H1 (cell line): Measurements from ENCODE around the gene DBNDD1. TPM values are rescaled to one million over a fixed set of nuclear protein-coding genes. Genes with fewer than 3 reads are reported as not detected.

ENCODE experiments used
- CTCF ChIA-PET: fragments of 300-600 bp; sonication (Branson Sonifier 250); formaldehyde crosslinking; loops from one replicate; lab custom pipeline; 2021; ENCODE audit not compliant: partially characterized antibody; lab: Charles Lee
- POLR2A ChIA-PET: fragments of 300-600 bp; sonication (Branson Sonifier 250); formaldehyde crosslinking; loops from one replicate; lab custom pipeline; 2021; ENCODE audit warnings: inconsistent platforms; ENCODE audit not compliant: partially characterized antibody; lab: Charles Lee
- DNase-seq, 2 experiments: peaks; one replicate each; pipeline versions ENCODE4 v3.0.0 to v3.0.0-alpha.2; 2010 to 2022; ENCODE audit warnings: low spot score in 2 of 2, low read depth in 1 of 2, mixed read lengths in 1 of 2
- FAIRE-seq: peaks from 2 replicates; lab custom pipeline; 2011; peaks lifted over from hg19 to GRCh38; lab: Jason Lieb, UNC
- H2AFZ ChIP-seq: 2 replicates; pipeline ENCODE4 v1.8.1; 2012; ENCODE audit warnings: low read length, inconsistent platforms
- H2AK5ac ChIP-seq: 2 replicates; pipeline ENCODE4 v1.6.1; 2013; ENCODE audit warnings: low read depth, low read length
- H2BK120ac ChIP-seq: replicated peaks from 2 replicates; pipeline ENCODE3; 2013; ENCODE audit warnings: low read depth, low read length, inconsistent platforms
- H2BK12ac ChIP-seq: 2 replicates; pipeline ENCODE4 v1.6.1; 2013; ENCODE audit warnings: low read depth, low read length
- H2BK15ac ChIP-seq: 2 replicates; pipeline ENCODE4 v1.6.1; 2013; ENCODE audit warnings: low read length
- H2BK20ac ChIP-seq: 2 replicates; pipeline ENCODE4 v1.6.1; 2013; ENCODE audit warnings: low read length
- H2BK5ac ChIP-seq: 2 replicates; pipeline ENCODE4 v1.6.1; 2013; ENCODE audit warnings: low read depth, low read length
- H3K14ac ChIP-seq: 2 replicates; pipeline ENCODE4 v1.6.1; 2013; ENCODE audit warnings: inconsistent platforms; ENCODE audit not compliant: insufficient read length
- H3K18ac ChIP-seq: 2 replicates; pipeline ENCODE4 v1.6.1; 2013; ENCODE audit warnings: low read length; ENCODE audit errors: extremely low read depth
- H3K23ac ChIP-seq: 2 replicates; pipeline ENCODE4 v1.6.1; 2013; ENCODE audit warnings: inconsistent platforms; ENCODE audit not compliant: insufficient read length
- H3K23me2 ChIP-seq: 2 replicates; pipeline ENCODE4 v1.6.1; 2013; ENCODE audit warnings: low read depth, low read length
- H3K27ac ChIP-seq: 2 replicates; pipeline ENCODE4 v1.6.1; 2011; ENCODE audit warnings: low read depth, low read length, inconsistent platforms
- H3K27me3 ChIP-seq, 4 experiments: replicated peaks in 1 of 4; 1 replicate in 1 of 4; 2 replicates in 3 of 4; pipeline versions ENCODE4 v1.6.1 to v1.8.1; 2011 to 2013; ENCODE audit warnings: low read length in 3 of 4, mild to moderate bottlenecking in 3 of 4, inconsistent platforms in 2 of 4, mixed read lengths in 2 of 4, moderate library complexity in 1 of 4; ENCODE audit not compliant: control insufficient read depth in 3 of 4, insufficient read depth in 3 of 4; ENCODE audit errors: extremely low read depth in 1 of 4
- H3K36me3 ChIP-seq, 4 experiments: 2 replicates each; pipeline versions ENCODE4 v1.6.1 to v1.8.1; 2011 to 2013; ENCODE audit warnings: mild to moderate bottlenecking in 4 of 4, low read length in 3 of 4, moderate library complexity in 2 of 4, control low read depth in 1 of 4, inconsistent platforms in 1 of 4; ENCODE audit not compliant: insufficient read depth in 4 of 4, control insufficient read depth in 2 of 4
- H3K4ac ChIP-seq: replicated peaks from 2 replicates; pipeline ENCODE3; 2013; ENCODE audit warnings: low read length, low read depth, mixed read lengths, inconsistent platforms; ENCODE audit not compliant: insufficient read length
- H3K4me1 ChIP-seq, 4 experiments: replicated peaks in 1 of 4; 1 replicate in 1 of 4; 2 replicates in 3 of 4; pipeline versions ENCODE4 v1.6.1 to v1.8.1; 2011 to 2013; ENCODE audit warnings: low read length in 3 of 4, inconsistent platforms in 2 of 4, mixed read lengths in 1 of 4; ENCODE audit not compliant: insufficient read depth in 4 of 4, control insufficient read depth in 3 of 4
- H3K4me2 ChIP-seq, 2 experiments: 2 replicates each; pipeline versions ENCODE4 v1.6.1 to v1.8.1; 2011 to 2013; ENCODE audit warnings: low read depth in 2 of 2, low read length in 2 of 2, control low read depth in 1 of 2, inconsistent platforms in 1 of 2, mild to moderate bottlenecking in 1 of 2; ENCODE audit not compliant: insufficient read depth in 1 of 2
- H3K4me3 ChIP-seq, 4 experiments: fragments of 200-600, 300-600 bp in 1 of 4; sonication (generic), shearing (Covaris generic), sonication (Bioruptor Twin) in 1 of 4; 2 replicates each; pipeline versions ENCODE4 v1.5.1 to v1.8.1; 2011 to 2016; ENCODE audit warnings: low read length in 4 of 4, low read depth in 3 of 4, control low read depth in 2 of 4, inconsistent platforms in 2 of 4, mild to moderate bottlenecking in 2 of 4, mixed read lengths in 1 of 4, moderate library complexity in 1 of 4; ENCODE audit not compliant: insufficient read depth in 2 of 4; ENCODE audit errors: extremely low read depth in 1 of 4
- H3K56ac ChIP-seq: replicated peaks from 2 replicates; pipeline ENCODE3; 2013; ENCODE audit warnings: low read depth, mild to moderate bottlenecking, mixed read lengths, low read length, inconsistent platforms; ENCODE audit not compliant: insufficient read length
- H3K79me1 ChIP-seq: 2 replicates; pipeline ENCODE4 v1.6.1; 2013; ENCODE audit warnings: low read depth, low read length, control low read depth
- H3K79me2 ChIP-seq, 2 experiments: 2 replicates each; pipeline versions ENCODE4 v1.6.1 to v1.8.1; 2012 to 2013; ENCODE audit warnings: low read length in 2 of 2, mild to moderate bottlenecking in 2 of 2, inconsistent platforms in 1 of 2; ENCODE audit not compliant: insufficient read depth in 2 of 2, control insufficient read depth in 1 of 2
- H3K9ac ChIP-seq, 4 experiments: replicated peaks in 1 of 4; 1 replicate in 1 of 4; 2 replicates in 3 of 4; pipeline versions ENCODE4 v1.6.1 to v1.8.1; 2011 to 2013; ENCODE audit warnings: low read depth in 3 of 4, low read length in 3 of 4, control low read depth in 2 of 4, mild to moderate bottlenecking in 2 of 4, moderate library complexity in 2 of 4, inconsistent platforms in 1 of 4; ENCODE audit errors: extremely low read depth in 1 of 4
- H3K9me3 ChIP-seq, 2 experiments: 2 replicates each; pipeline versions ENCODE4 v1.6.1 to v1.8.1; 2012 to 2013; ENCODE audit warnings: mild to moderate bottlenecking in 2 of 2, moderate library complexity in 2 of 2, control low read depth in 1 of 2, inconsistent platforms in 1 of 2, low read depth in 1 of 2, low read length in 1 of 2, mixed read lengths in 1 of 2; ENCODE audit not compliant: insufficient read depth in 2 of 2
- H4K20me1 ChIP-seq, 2 experiments: replicated peaks in 1 of 2; 2 replicates each; pipeline versions ENCODE3 to v1.8.1; 2011 to 2013; ENCODE audit warnings: inconsistent platforms in 2 of 2, low read length in 2 of 2, mild to moderate bottlenecking in 1 of 2; ENCODE audit not compliant: insufficient read depth in 2 of 2, control insufficient read depth in 1 of 2
- H4K5ac ChIP-seq: 2 replicates; pipeline ENCODE4 v1.6.1; 2013; ENCODE audit warnings: low read length, low read depth, mixed read lengths, inconsistent platforms; ENCODE audit not compliant: insufficient read length
- H4K8ac ChIP-seq: 2 replicates; pipeline ENCODE4 v1.8.0; 2013; ENCODE audit warnings: mild to moderate bottlenecking, moderate library complexity, low read length, inconsistent platforms; ENCODE audit not compliant: insufficient read depth; ENCODE audit errors: extremely low read depth
- H4K91ac ChIP-seq: replicated peaks from 2 replicates; pipeline ENCODE3; 2013; ENCODE audit warnings: low read length, mixed read lengths, inconsistent platforms; ENCODE audit not compliant: insufficient read length
- CBX8 ChIP-seq: fragments of 300-800, 300-1000 bp; sonication (generic); IDR thresholded peaks from 2 replicates; pipeline ENCODE4 v1.7.1; 2016; ENCODE audit warnings: low read depth, low read length, borderline replicate concordance
- CHD2 ChIP-seq: IDR thresholded peaks from 2 replicates; pipeline ENCODE4 v1.6.1; 2012; ENCODE audit warnings: low read length, improper control_type of control experiment
- HDAC6 ChIP-seq: IDR thresholded peaks from one replicate; pipeline ENCODE4 v1.7.1; 2012; ENCODE audit warnings: low read depth, mild to moderate bottlenecking, inconsistent platforms, low read length, moderate library complexity
- KDM1A ChIP-seq: fragments of 200-600, 300-600 bp; sonication (generic); IDR thresholded peaks from 2 replicates; pipeline ENCODE4 v1.7.1; 2016; ENCODE audit warnings: mild to moderate bottlenecking, low read length, borderline replicate concordance
- NANOG ChIP-seq: IDR thresholded peaks from 2 replicates; pipeline ENCODE4 v1.6.1; 2011; ENCODE audit warnings: low read length, low read depth, mild to moderate bottlenecking, inconsistent platforms; ENCODE audit not compliant: insufficient read depth, poor library complexity, severe bottlenecking
- PHF8 ChIP-seq: fragments of 200-600 bp; sonication (generic); conservative IDR thresholded peaks from 2 replicates; pipeline ENCODE4 v1.7.1; 2012; ENCODE audit warnings: low read depth, mild to moderate bottlenecking, inconsistent platforms, low read length, moderate library complexity
- POLR2A ChIP-seq, 2 experiments: IDR thresholded peaks; 1 replicate in 1 of 2; 2 replicates in 1 of 2; pipeline ENCODE4 v1.6.1; 2011; ENCODE audit warnings: low read depth in 2 of 2, low read length in 2 of 2, mild to moderate bottlenecking in 2 of 2; ENCODE audit errors: control extremely low read depth in 1 of 2
- RBBP5 ChIP-seq: IDR thresholded peaks from 2 replicates; pipeline ENCODE4 v1.7.1; 2012; ENCODE audit warnings: low read depth, mild to moderate bottlenecking, inconsistent platforms, low read length, moderate library complexity, borderline replicate concordance
- RNF2 ChIP-seq: fragments of 200-900, 300-1000 bp; sonication (generic); IDR thresholded peaks from 2 replicates; pipeline ENCODE4 v1.7.1; 2016; ENCODE audit warnings: borderline replicate concordance, low read depth, mild to moderate bottlenecking, antibody characterized with exemption, low read length; ENCODE audit not compliant: poor library complexity, severe bottlenecking; ENCODE audit errors: missing control alignments
- SP1 ChIP-seq: IDR thresholded peaks from 2 replicates; pipeline ENCODE4 v1.6.1; 2011; ENCODE audit warnings: low read depth, low read length
- SP2 ChIP-seq: IDR thresholded peaks from 2 replicates; pipeline ENCODE4 v1.6.1; 2012; ENCODE audit warnings: mild to moderate bottlenecking, low read length, inconsistent platforms
- WGBS, 2 experiments: shearing (Covaris generic) in 1 of 2; methylation state at CpG; one replicate each; pipeline versions ENCODE4 v1.1.6 to v1.1.7; 2013 to 2015; ENCODE audit warnings: low lambda C conversion rate in 2 of 2, mixed read lengths in 2 of 2, inconsistent platforms in 1 of 2, low coverage in 1 of 2, missing lambda C conversion rate in 1 of 2; ENCODE audit not compliant: insufficient replicate concordance in 2 of 2, insufficient coverage in 1 of 2, insufficient read length in 1 of 2; ENCODE audit errors: extremely low coverage in 1 of 2, missing lambda C conversion rate in 1 of 2; 5-methylcytosine and 5-hydroxymethylcytosine counted together
- polyA plus RNA-seq, 7 experiments: library from polyadenylated mRNA; depleted of rRNA in 3 of 7; stranded (reverse) in 5 of 7; unstranded in 2 of 7; fragments of >200 nt in 5 of 7; fragments of 200-250 nt in 2 of 7; gene quantifications; 1 replicate in 5 of 7; 2 replicates in 1 of 7; 4 replicates in 1 of 7; pipeline versions ENCODE4 v1.2.1 to v1.2.3, GENCODE V29; 2011 to 2013; ENCODE audit warnings: missing spikeins in 2 of 7, mixed read lengths in 2 of 7
- total RNA-seq: library from RNA; stranded (reverse); fragmentation: NEBNext Ultra II Directional; extraction: Animal tissue kit (Norgen Biotek cat#: 25700); gene quantifications from 2 replicates; pipeline ENCODE4 v1.2.1, GENCODE V29; 2021
- TF ChIP-seq, protein P1 (sequence below): IDR thresholded peaks from 2 replicates; pipeline ENCODE4 v1.6.1; 2011; ENCODE audit warnings: low read length, improper control_type of control experiment

The DBNDD1 gene
- total and polyA plus RNA-seq, 2 of the 8 experiments (the other 6 are each of a cell fraction or from before 2014, with no cell fraction given), result 69.9 to 92.6 TPM

DNA sequence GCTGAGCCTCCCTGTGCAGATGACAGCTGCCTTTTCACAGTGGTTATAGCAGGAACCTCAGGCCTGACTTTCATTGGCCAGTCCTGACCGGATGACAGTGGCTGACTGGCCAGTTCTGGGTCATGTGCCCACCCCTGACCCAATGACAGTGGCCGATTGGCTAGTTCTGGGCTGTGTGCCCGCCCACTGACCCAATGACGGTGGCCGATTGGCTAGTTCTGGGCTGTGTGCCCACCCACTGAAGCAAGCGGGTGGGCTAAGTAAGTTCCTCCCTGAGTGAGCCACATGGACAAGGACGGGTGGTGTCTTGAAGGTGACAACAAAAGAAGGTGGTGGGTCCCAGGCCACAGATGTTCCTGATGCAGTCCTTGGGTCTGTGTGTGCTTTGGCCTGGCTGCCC, 61.2 kb downstream of the DBNDD1 start:
- no peak overlapping the region for H3K18ac ChIP-seq
- POLR2A ChIA-PET, result interaction anchor here (1.1 to 2.7 kb wide), 3 partner anchors 14 to 35 kb away, joined by 3 to 17 read pairs (median 3); partner anchors contain the start of gene TUBB3
- TF ChIP-seq RNF2 (no peak), NANOG (no peak), SP1 (peak; percentile 95), CBX8 (no peak), POLR2A (IDR thresholded peaks at IDR 0.05; ENCODE audit: control extremely low read depth in 1 of 2, low read depth in 2 of 2, low read length in 2 of 2) (no peak), HDAC6 (no peak), CHD2 (peak; percentile 77), PHF8 (no peak), KDM1A (no peak), SP2 (peak; percentile 47; the same call in 1 of the 2 replicates), RBBP5 (no peak)
- TF ChIP-seq, protein P1, sequence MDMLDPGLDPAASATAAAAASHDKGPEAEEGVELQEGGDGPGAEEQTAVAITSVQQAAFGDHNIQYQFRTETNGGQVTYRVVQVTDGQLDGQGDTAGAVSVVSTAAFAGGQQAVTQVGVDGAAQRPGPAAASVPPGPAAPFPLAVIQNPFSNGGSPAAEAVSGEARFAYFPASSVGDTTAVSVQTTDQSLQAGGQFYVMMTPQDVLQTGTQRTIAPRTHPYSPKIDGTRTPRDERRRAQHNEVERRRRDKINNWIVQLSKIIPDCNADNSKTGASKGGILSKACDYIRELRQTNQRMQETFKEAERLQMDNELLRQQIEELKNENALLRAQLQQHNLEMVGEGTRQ, result peak; percentile 92

More for the DNA sequence above, 61.2 kb downstream of the DBNDD1 start:
- Histone ChIP-seq H3K23me2 (no peaks in the 10 kb centered on the region), H3K27ac (no peak overlapping the region), H3K4me1 (peaks cover 0 to 3% (median 0%) of the 10 kb centered on the region in 4 experiments; a peak in 4 of 7 replicates), H4K20me1 (peaks cover 3 to 7% of the 10 kb centered on the region in 2 experiments), H2AFZ (no peak overlapping the region), H2BK5ac (no peak overlapping the region), H3K9ac (no peak overlapping the region), H3K56ac (no peak overlapping the region), H4K5ac (no peak overlapping the region), H2BK12ac (no peak overlapping the region), H3K14ac (no peak overlapping the region), H3K23ac (no peak overlapping the region), H3K4ac (no peak overlapping the region), H3K79me1 (no peaks in the 10 kb centered on the region), H3K4me3 (no peak overlapping the region), H3K36me3 (peaks cover 0 to 5% (median 3%) of the 10 kb centered on the region in 4 experiments; a peak in 4 of 8 replicates), H2BK15ac (no peak overlapping the region), H4K91ac (no peak overlapping the region), H3K27me3 (no peaks in the 10 kb centered on the region), H3K4me2 (no peak overlapping the region; a peak in 1 of 4 replicates), H3K79me2 (no peaks in the 10 kb centered on the region), H4K8ac (no peak overlapping the region), H2BK120ac (no peak overlapping the region), H2BK20ac (no peak overlapping the region), H3K9me3 (no peaks in the 10 kb centered on the region), H2AK5ac (no peak overlapping the region)
- FAIRE-seq, result peak; percentile 63
- DNase-seq, result peak in 1 of 2 experiments; percentile 77
- CTCF ChIA-PET, result interaction anchor here (0.8 to 2.0 kb wide), 4 partner anchors 9 to 13 kb away, joined by 3 to 12 read pairs (median 4); partner anchors contain the start of gene DEF8
- WGBS, 2 experiments, result 76% methylated on average over 7 of the region's 7 CpGs; no CpG with 5 or more reads in 1 of the 2 experiments
